ENCODE results near the gene STK16. TPM values are rescaled to one million over a fixed set of nuclear protein-coding genes. Genes with fewer than 3 reads are reported as not detected.

Gene STK16
- total RNA-seq, 1 donor from 2014 or later = 17.5 TPM

DNA sequence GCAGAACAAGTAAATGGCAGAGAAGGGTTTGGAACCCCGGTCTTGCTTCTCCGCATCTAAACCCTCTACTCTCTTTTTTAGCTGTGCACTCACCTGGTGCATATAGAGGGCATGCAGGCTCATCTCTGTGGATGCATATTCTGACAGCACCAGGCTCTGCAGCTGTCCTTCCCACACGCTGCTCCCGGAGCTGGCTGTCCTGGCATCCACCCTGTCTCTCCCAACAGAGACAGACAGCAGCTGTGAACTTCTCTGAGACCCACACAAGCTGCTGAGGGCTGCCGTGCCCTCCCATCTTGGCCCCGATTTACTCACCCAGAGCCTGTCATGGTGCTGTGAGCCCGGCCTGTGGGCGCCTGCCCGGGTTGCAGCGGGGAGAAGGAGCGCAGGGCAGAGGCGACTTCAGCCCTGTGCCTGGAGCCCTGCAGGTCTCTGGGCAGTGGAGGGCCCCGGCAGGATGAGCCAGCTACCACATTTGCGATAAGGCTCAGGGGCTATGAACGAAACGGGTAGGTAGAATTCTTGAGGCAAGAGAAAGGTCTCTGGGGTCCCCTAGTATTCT lies 23.2 kb upstream of the STK16 start:
- TF ChIP-seq, protein P1, sequence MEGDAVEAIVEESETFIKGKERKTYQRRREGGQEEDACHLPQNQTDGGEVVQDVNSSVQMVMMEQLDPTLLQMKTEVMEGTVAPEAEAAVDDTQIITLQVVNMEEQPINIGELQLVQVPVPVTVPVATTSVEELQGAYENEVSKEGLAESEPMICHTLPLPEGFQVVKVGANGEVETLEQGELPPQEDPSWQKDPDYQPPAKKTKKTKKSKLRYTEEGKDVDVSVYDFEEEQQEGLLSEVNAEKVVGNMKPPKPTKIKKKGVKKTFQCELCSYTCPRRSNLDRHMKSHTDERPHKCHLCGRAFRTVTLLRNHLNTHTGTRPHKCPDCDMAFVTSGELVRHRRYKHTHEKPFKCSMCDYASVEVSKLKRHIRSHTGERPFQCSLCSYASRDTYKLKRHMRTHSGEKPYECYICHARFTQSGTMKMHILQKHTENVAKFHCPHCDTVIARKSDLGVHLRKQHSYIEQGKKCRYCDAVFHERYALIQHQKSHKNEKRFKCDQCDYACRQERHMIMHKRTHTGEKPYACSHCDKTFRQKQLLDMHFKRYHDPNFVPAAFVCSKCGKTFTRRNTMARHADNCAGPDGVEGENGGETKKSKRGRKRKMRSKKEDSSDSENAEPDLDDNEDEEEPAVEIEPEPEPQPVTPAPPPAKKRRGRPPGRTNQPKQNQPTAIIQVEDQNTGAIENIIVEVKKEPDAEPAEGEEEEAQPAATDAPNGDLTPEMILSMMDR (conservative IDR thresholded peaks at IDR 0.05; ENCODE audit: low read depth, low read length) = no peak
- H3K4me3 ChIP-seq (ENCODE audit: low read depth, low read length) = no peak overlapping the region
- DNase-seq (ENCODE audit: low read depth) = no peak

DNA sequence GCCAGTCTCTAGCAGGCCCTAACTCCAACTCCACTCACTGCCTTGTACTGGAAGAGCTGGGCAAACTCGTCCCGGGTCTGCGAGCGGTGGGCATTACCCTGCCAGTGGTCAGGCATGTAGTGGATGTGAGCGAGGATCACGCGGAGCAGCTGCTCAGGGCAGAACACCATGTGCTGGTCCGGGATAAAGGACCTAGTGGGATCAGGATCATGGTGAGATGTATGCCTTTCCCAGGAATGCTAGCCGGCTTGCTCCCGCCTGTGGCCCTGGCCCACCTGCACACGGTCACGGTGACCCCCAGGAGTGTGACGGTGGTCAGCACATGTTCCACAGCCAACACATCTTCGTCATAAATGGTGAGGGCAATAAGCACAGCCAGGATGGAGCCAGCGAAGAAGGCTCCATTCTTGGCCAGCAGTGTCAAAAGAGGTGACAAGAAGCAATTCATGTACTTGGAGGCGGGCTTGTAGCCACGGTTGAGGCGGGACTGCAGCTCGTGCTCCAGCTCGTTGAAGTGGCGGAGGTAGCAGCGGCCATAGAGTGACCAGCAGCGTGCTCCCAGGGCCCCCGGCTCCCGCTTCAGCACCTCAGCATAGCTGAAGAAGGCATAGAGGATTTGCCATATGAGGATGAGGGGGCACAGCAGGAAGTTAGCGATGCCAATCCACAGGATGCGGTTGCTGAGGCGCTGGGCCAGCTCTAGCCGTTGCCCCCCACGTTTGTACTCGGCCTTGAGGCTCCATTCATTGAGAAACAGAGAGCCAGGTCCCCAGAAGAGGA lies 21.3 kb upstream of the STK16 start:
- TF ChIP-seq, protein P1 (conservative IDR thresholded peaks at IDR 0.05; ENCODE audit: low read depth, low read length) = no peak
- no peak for DNase-seq (ENCODE audit: low read depth)
- no peak overlapping the region for H3K4me3 ChIP-seq (ENCODE audit: low read depth, low read length)

DNA sequence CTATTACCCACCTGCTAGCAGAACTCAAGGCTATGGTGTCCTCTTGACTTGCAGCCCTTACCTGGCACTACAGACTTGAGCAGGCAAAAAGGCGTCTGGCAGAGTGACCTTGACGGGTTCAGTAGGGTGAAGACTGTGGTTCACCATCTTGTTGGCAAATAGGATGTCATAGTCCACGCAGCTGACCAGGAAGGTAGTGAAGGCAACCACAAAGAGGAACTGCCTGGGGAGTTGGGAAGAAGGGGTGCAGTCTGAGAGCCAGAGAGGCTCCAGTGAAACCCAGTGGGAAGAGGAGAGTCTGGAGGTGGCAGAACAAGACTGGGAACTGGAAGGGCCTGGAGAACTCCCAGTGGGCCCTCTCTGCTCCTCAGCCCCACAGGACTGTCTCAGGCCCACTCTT lies 19.9 kb upstream of the STK16 start:
- H3K4me3 ChIP-seq (ENCODE audit: low read depth, low read length) = no peak overlapping the region
- DNase-seq (ENCODE audit: low read depth) = no peak
- TF ChIP-seq, protein P1 (conservative IDR thresholded peaks at IDR 0.05; ENCODE audit: low read depth, low read length) = no peak

DNA sequence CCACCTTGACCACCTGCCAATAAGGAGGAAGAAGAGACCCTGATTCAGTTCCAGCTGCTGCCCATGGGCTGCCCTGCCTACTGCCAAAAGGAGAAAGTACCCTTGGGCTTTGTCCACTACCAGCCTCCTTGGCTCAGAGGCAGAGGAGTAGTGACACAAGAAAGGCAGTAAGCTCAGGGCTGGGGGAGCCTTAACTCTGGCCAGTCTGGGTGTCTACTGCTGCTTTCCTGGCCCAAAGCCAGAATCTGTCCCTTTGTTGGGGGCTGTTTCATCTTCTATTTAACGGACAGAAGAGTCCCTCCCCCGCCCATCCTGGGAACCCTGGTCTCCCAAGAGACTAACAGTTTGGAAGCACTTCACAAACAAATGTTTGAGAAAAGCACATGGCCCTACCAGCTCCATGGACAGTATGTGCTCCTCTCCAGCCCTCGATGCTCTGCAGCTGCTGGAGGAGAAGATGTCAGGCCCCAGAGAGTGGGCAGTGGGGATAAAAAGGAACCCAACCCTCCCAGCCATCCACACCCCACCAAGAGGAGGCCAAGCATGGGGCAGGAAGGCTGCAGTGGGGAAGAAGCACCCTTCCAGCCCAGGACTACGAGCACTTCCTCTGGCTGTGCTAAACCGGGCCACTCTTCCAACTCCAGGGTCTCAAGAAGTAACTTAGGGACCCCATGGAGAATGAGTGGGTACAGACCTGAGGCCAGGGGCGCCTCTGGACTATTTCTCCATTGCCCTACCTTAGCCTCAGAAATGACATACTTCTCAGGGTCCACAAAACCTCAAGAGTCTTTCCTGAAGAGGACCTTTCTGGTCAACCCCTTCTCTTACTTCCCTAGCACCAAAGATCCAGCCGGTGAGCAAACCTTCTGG lies 17.0 kb upstream of the STK16 start:
- TF ChIP-seq, protein P1 (conservative IDR thresholded peaks at IDR 0.05; ENCODE audit: low read depth, low read length) = no peak
- peak overlapping the region; percentile 76 for H3K4me3 ChIP-seq (ENCODE audit: low read depth, low read length)
- DNase-seq (ENCODE audit: low read depth) = no peak

DNA sequence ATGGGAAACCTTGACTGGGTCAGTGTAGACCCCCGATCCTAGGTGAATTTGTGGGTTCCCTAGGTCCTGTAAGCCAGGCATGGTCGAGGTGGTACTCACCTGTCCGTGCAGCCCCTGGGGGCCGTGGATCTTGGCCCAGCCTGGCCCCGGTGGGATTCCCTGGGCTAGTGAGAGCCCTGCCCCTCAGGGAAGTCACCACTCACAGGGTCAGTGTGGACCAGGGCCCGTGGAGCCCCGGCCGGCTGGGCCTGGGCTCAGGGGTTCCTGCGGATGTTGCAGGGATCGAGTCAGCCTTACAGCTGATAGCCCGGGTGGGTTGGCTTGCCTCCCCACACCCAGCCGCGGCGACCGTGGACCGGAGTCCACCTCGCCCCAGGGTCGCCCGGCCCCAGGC lies 16.4 kb upstream of the STK16 start:
- DNase-seq (ENCODE audit: low read depth) = no peak
- TF ChIP-seq, protein P1 (conservative IDR thresholded peaks at IDR 0.05; ENCODE audit: low read depth, low read length) = no peak
- H3K4me3 ChIP-seq (ENCODE audit: low read depth, low read length) = peak overlapping the region; percentile 76

DNA sequence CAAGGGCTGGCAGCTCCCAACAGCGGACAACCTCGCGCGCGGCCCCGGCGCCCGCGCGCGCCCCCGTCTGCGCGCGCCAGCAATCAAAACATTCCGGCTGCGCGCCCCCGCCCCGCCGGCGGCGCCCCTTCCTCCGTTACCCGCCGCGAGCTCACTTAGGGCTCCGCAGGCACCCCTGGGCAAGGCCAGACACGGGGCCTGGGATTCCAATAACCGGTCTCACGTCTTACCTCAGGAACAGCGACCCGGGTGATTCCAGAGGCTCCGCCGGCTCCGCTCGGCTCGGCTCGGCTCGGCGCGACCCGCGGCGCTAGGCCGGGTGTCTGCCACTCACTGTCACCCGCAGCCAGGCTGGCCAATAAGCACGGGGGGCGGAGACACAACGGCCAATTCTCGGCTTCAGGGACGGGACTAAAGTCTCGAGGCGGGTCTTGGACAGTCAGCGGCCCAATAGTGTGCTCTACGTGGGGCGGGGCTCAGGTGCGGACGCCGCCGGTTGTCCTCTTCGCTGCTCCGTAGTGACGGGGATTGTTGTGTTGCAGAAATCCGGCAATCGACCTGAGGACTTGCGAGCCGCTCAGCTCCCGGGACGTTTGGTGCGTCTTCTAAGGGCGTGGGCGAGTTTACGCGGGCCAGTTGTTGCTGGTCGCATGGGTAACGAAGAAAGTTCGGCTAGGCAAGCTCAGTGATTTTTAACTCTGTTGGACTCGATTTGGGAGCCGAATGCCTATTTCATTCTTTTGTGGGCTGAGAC lies 15.8 kb upstream of the STK16 start, which contains the start of the genes ANKZF1 and ATG9A:
ANKZF1 (plus strand) TSS at position 502 of the 754 bp plus-strand sequence. CDS start 452 bp downstream, outside the sequence.
ATG9A (minus strand) TSS at position 332 of the 754 bp plus-strand sequence. CDS start 1,612 bp downstream, outside the sequence.
- peak within 1 kb of the TSS; percentile 76 for H3K4me3 ChIP-seq (ENCODE audit: low read depth, low read length)
- DNase-seq (ENCODE audit: low read depth) = peak; percentile 79
- TF ChIP-seq, protein P1 (conservative IDR thresholded peaks at IDR 0.05; ENCODE audit: low read depth, low read length) = no peak
